SKM-1 treated with dmso at 0.1 percent for 144 hours (cell line): Measurements from ENCODE around the gene KRT13.

ENCODE experiments used
- DNase-seq: peaks from one replicate; lab custom pipeline; 2025; ENCODE audit not compliant: unreplicated experiment; lab: John Stamatoyannopoulos, UW

The KRT13 gene

GRCh38 chr17:41475421-41475820 lies 30.0 kb downstream of the KRT13 start:
- no peak for DNase-seq

- no peak for DNase-seq
Measured at GRCh38 chr17:41474863-41475262, 30.5 kb downstream of the KRT13 start.

- DNase-seq, result no peak
Measured at GRCh38 chr17:41468346-41468745, 37.1 kb downstream of the KRT13 start.

- no peak for DNase-seq
Measured at GRCh38 chr17:41467561-41467960, 37.9 kb downstream of the KRT13 start.

- DNase-seq, result no peak
Measured at GRCh38 chr17:41466988-41467387, 38.4 kb downstream of the KRT13 start, which contains the start of gene KRT32. Gene KRT32 (minus strand): TSS chr17:41467386. CDS start chr17:41467325, 61 bp downstream.

- DNase-seq, result no peak
Measured at GRCh38 chr17:41464682-41465081, 40.7 kb downstream of the KRT13 start.

- no peak for DNase-seq
Measured at GRCh38 chr17:41464173-41464572, 41.2 kb downstream of the KRT13 start.

GRCh38 chr17:41463746-41464145 lies 41.7 kb downstream of the KRT13 start:
- DNase-seq, result no peak

- DNase-seq, result no peak
Measured at GRCh38 chr17:41462705-41463104, 42.7 kb downstream of the KRT13 start.

- no peak for DNase-seq
Measured at GRCh38 chr17:41457676-41458075, 47.7 kb downstream of the KRT13 start.

GRCh38 chr17:41456204-41456603 lies 49.2 kb downstream of the KRT13 start:
- no peak for DNase-seq

GRCh38 chr17:41455236-41455635 lies 50.2 kb downstream of the KRT13 start:
- DNase-seq, result no peak

GRCh38 chr17:41453066-41453465 lies 52.3 kb downstream of the KRT13 start:
- DNase-seq, result no peak

- no peak for DNase-seq
Measured at GRCh38 chr17:41452281-41452680, 53.1 kb downstream of the KRT13 start.

- DNase-seq, result no peak
Measured at GRCh38 chr17:41451154-41451728, 54.2 kb downstream of the KRT13 start.
